ENCODE measurements around the gene CA14.
"Not testable (repeated sequence)": the region's sequence is repeated elsewhere in the genome, so short reads cannot be mapped to it uniquely, and the experiment has no call there.

The CA14 gene

DNA sequence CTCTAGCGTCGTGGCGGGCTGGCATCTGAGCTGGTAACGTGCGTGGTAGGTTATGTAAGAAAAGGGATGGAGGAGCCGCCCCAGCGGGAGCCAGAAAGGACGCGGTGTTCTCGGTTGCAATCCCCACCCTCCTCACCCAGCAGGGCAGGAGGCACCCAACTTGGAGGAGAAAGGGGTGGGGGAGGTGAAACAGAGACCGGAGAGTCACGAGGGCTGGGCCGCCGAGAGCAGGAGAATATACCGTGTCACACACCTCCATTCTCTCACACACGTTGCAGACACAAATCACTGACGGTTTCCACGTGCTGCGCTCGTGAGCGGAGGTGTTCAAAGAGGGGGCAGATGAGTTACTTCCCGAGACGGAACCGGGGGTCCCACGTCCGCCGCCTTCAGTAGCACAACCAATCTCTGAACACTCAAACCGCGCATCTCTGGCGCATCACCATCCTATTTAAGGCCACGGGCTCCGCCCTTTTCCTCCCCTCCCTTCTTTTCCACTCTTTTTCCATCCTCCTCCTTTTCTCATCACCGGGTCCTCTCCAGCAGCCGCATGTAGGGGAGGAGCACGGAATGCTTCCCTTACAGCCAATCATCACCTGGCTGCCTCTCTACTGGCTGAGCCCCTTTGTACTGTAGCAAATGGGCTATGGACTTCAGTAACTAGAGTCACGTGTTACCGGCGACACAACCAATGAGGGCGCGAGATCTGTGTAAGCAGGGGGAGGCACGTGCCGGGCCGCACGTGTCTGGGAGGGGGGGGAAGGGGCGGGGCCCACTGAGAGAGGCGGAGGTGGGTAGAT is 24.4 kb downstream of the CA14 start, which contains the start of gene CIART:
Gene CIART (plus strand): TSS at position 797 of the 800 bp plus-strand sequence. CDS start 714 bp downstream, outside the sequence.
- peak; percentile 97 for DNase-seq (ENCODE audit: low read depth)

GRCh38 chr1:150282558-150282958 is 25.0 kb downstream of the CA14 start:
- no peak for DNase-seq (ENCODE audit: low read depth)

DNA sequence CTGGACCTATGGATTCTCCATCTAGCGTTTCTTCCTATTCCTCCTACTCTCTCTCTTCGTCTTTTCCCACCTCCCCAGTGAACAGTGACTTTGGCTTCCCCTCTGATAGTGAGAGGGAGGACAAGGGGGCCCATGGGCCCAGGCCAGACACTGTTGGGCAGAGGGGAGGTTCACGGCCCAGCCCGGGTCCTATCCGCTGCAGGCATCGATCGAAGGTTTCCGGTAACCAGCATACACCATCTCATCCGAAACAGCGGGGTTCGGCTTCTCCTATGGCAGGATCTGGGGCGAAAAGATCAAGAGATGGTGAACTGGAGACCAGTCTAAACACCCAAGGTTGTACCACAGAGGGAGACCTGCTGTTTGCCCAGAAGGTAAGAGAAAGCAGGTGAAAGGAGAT is 25.7 kb downstream of the CA14 start:
- no peak for DNase-seq (ENCODE audit: low read depth)

GRCh38 chr1:150288382-150288781 is 30.8 kb downstream of the CA14 start:
- no peak for DNase-seq (ENCODE audit: low read depth)

DNA sequence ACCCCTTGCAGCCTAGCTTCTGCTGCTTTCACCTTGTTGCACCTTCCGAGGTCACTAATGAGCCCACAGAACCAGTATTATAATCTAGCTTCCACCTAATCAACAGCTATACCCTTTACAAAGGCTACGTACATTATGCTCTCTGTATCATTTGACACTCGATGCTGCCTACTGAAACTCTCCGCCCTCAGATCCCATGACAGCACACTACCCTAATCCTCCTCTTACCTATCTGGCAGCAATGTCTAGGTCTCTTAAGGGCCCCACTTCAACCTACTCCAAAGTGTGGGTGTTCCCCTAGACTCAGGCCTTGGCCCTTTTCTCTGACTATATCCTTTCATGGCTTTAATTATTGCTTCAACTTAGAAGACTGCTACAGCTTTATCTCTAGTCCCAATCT is 31.2 kb downstream of the CA14 start:
- no peak for DNase-seq (ENCODE audit: low read depth)

- peak; percentile 62 for DNase-seq (ENCODE audit: low read depth)
Measured at GRCh38 chr1:150293433-150294253, 36.1 kb downstream of the CA14 start, which contains the start of gene MRPS21. Gene MRPS21 (plus strand): TSS chr1:150293861. CDS start chr1:150294367, 506 bp downstream.

GRCh38 chr1:150295476-150295875 is 37.9 kb downstream of the CA14 start:
- no peak for DNase-seq (ENCODE audit: low read depth)

GRCh38 chr1:150299716-150300115 is 42.1 kb downstream of the CA14 start:
- DNase-seq (ENCODE audit: low read depth) = no peak

DNA sequence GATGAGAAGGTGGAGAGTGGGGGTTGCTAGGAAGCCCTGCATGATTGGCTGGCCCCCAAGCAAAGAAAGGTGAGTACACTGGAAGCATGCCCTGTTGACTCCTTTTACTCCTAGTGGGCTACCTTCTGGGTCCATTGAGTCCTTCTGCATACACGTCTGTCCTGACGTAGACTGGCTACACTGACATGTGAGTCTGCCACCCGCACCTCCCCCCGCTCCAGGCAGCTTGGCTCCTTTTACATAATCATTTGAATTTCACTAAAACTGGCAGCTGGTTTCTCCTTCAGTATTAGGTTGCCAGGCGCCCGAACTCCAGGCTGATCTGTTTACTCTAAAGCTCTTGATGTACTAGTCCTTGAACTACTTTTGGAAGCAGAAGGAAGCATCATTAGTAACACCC is 44.8 kb downstream of the CA14 start:
- no peak for DNase-seq (ENCODE audit: low read depth)

DNA sequence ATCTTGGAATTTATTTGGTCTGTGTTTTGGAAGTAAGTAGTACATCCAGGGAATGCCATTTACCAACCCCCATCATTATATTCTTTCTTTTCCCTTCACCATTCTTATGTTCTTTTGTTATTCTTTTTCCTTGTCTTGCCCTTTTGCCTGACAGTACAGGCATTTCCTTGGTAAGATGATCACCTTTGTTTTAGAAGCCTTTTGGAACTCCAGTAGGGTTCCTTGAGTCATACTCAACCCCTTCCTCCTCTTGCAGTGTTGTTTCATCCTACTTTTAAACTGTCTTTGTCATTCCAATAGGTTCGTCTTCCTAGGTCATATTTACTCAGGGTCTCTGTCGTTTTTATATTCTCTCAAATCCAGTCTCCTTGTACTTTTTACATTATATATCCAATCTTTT is 45.3 kb downstream of the CA14 start:
- no peak for DNase-seq (ENCODE audit: low read depth)

DNA sequence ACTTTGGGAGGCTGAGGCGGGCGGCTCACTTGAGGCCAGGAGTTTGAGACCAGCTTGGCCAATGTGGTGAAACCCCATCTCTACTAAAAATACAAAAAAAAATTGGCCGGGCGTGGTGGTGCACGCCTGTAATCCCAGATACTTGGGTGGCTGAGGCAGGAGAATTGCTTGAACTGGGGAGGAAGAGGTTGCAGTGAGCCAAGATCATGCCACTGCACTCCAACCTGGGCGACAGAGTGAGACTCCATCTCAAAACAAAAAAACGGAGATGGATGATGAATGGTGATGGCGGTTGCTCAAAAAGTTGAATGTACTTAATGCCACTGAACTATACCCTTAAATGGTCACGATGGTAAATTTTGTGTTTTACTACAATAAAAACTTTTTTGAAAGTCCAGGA is 51.0 kb downstream of the CA14 start:
- DNase-seq (ENCODE audit: low read depth) = not testable (repeated sequence)

DNA sequence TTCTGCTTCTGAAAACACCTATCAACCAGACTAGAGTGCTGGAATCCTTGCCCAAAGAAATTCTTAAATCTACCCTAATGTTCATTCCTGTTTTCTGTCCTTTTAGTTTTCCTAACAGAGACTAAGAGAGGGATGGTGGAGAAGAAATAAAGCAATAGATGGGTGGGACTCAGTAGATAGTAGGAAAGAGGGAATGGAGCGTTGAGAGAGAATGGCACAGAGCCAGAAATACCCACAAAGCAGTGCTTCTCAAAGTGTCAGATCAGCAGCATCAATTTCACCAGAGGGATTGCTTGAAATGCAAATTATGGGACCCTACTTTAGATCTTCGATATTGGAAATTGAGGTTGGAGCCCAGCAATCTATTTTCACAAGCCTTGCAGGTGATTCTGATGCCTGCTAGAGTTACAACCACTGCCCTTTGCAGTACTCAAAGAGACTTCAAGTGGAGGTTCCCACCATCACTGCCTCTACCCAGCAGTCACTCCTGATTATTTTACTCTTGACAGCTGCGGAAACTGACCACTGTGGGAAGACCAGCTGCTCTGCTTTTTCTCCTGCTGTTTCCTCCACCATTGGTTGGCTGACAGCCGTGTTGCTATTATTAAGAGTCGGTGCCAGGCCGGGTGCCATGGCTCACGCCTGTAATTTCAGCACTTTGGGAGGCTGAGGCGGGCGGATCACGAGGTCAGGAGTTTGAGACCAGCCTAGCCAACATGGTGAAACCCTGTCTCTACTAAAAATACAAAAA is 52.4 kb downstream of the CA14 start:
- DNase-seq (ENCODE audit: low read depth) = no peak

DNA sequence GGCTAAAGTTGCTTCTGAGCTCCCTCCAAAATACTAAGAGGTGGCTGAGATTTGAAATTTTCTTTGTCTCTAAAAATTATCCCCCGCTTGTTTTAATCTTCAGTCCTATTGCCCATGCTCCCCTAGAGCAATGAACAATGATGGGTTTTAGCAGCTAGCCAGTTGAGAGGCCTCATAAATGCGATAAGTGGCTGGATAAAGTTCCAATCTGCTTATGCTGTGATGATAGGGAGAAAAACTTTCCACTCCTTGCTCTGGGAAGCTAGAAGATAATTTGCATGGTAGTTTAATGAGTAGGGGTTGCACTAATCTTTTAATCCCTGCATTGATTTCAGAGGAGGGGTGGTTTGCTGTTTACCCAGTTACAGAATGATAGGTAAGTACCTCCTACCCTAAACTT is 54.2 kb downstream of the CA14 start:
- no peak for DNase-seq (ENCODE audit: low read depth)
